ENCODE results near the gene SELENOM. TPM values are rescaled to one million over a fixed set of nuclear protein-coding genes. Genes with fewer than 3 reads are reported as not detected.

SELENOM gene
- total RNA-seq, 2 donors from 2014 or later, result 27.1 to 61.7 TPM

DNA sequence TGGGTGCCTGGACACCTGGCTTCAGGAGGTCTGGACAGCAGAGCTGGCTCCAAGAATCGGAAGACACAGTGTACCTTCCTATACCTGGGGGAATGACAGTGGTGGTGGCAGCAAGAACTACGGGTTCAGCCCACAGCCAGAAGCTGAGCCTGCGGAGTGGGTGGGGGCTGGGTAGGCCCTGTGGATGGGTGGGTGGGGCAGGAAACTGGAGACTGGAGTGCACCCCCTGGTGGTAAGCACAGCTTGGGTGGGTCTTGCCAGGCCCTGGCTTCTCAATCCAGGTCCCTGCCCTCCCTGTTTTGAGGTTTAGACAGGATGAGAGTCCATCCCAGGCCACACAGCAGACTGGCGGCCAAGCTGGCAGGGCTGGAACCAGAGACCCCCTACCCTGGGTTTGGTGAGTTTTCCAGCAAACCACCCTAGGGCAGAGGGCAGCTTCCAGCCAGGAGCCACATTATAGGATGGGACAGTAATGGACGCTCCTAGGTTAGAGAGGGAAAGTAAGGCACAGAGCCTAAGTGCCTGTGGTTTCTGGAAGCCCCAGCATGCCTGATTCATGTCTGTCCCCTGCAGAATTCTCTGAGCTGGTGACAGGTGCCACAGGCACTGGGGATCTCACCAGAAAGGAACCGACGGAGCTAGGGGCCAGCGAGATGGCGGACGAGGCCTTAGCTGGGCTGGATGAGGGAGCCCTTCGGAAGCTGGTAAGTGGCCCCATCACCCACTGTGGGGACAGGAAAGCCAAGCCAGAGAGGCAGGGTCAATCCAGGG is 24.6 kb downstream of the SELENOM start:
- Histone ChIP-seq H3K4me3 (peak overlapping the region; percentile 61), H3K27ac (peak overlapping the region; percentile 86), H3K9me3 (no peaks in the 10 kb centered on the region), H3K9ac (ENCODE audit: low read depth in 2 of 2, low read length in 2 of 2) (peak overlapping the region; percentile 85 to 98), H3K27me3 (no peaks in the 10 kb centered on the region), H3K4me1 (peaks cover 28% of the 10 kb centered on the region), H3K36me3 (no peaks in the 10 kb centered on the region)
- peak; percentile 92 for DNase-seq
- TF ChIP-seq, protein P1, sequence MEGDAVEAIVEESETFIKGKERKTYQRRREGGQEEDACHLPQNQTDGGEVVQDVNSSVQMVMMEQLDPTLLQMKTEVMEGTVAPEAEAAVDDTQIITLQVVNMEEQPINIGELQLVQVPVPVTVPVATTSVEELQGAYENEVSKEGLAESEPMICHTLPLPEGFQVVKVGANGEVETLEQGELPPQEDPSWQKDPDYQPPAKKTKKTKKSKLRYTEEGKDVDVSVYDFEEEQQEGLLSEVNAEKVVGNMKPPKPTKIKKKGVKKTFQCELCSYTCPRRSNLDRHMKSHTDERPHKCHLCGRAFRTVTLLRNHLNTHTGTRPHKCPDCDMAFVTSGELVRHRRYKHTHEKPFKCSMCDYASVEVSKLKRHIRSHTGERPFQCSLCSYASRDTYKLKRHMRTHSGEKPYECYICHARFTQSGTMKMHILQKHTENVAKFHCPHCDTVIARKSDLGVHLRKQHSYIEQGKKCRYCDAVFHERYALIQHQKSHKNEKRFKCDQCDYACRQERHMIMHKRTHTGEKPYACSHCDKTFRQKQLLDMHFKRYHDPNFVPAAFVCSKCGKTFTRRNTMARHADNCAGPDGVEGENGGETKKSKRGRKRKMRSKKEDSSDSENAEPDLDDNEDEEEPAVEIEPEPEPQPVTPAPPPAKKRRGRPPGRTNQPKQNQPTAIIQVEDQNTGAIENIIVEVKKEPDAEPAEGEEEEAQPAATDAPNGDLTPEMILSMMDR (IDR thresholded peaks at IDR 0.05), result peak; percentile 57
- intact Hi-C loops (cut with DNase I), result loop anchor here (5.0 kb wide), 1 partner anchor 115 kb away; the partner anchor contains the start of genes MORC2 and TUG1

GRCh38 chr22:31081963-31082605 is 25.3 kb downstream of the SELENOM start:
- H3K9me3 ChIP-seq, result no peaks in the 10 kb centered on the region
- no peaks in the 10 kb centered on the region for H3K36me3 ChIP-seq
- peak overlapping the region; percentile 86 for H3K27ac ChIP-seq
- peak overlapping the region; percentile 85 to 98 for H3K9ac ChIP-seq (ENCODE audit: low read depth in 2 of 2, low read length in 2 of 2)
- intact Hi-C loops (cut with DNase I), result loop anchor here (5.0 kb wide), 1 partner anchor 115 kb away; the partner anchor contains the start of genes MORC2 and TUG1
- H3K4me1 ChIP-seq, result peaks cover 28% of the 10 kb centered on the region
- H3K4me3 ChIP-seq, result peak overlapping the region; percentile 61
- no peaks in the 10 kb centered on the region for H3K27me3 ChIP-seq
- TF ChIP-seq, protein P1 (IDR thresholded peaks at IDR 0.05), result no peak
- no peak for DNase-seq

DNA sequence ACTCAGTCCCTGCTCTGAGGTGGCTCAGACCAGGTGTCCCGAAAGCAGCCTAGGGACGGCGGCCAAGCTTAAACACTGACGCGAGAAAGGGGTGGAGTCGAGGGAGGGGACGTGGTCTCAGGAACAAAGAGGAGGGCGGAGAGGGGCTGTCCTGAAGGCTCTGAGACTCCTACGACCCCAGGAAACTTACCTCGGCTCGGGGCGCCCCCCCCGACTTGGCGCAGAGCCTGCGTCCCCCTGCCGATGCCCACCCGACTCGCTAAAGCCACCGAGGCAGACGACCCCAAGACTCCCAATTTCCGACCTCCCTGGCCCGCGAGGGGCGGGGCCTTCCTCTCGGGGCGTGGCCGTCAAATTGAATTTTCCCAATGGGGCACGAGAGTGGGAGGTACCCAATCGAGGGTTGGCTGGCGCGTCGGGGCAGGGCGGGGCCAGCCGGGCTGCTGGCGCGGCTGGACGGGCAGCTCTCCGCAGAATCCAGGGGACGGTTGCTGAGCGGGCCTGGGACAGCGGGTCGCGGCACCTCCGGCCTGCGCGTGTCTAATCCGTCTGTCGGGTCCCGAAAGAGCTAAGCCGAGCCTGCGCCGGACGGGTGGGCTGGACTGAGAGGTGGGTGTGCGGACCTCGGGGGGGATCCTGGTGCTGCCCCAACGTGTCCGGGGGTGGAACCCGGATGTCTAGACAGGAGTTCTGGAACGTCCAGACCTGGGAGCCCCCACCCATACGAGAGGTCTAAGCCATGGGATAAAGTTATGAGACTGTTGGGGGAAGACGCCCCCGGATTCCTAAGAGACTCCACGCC is 26.3 kb downstream of the SELENOM start, which contains the start of gene SMTN:
SMTN (plus strand) TSS at position 471 of the 802 bp plus-strand sequence. CDS start 1,941 bp downstream, outside the sequence.
- DNase-seq, result peak; percentile 98
- intact Hi-C loops (cut with DNase I), result loop anchor here (5.0 kb wide), 1 partner anchor 114 kb away; the partner anchor contains the start of genes MORC2 and TUG1
- Histone ChIP-seq H3K4me1 (peaks cover 28% of the 10 kb centered on the region), H3K4me3 (peak within 1 kb of the TSS; percentile 61), H3K36me3 (no peaks in the 10 kb centered on the region), H3K27ac (peak within 1 kb of the TSS; percentile 86), H3K9ac (ENCODE audit: low read depth in 2 of 2, low read length in 2 of 2) (peak within 1 kb of the TSS; percentile 85 to 98), H3K27me3 (no peaks in the 10 kb centered on the region), H3K9me3 (no peaks in the 10 kb centered on the region)
- TF ChIP-seq, protein P1 (IDR thresholded peaks at IDR 0.05), result no peak

GRCh38 chr22:31080164-31080847 is 27.1 kb downstream of the SELENOM start:
- peaks cover 26% of the 10 kb centered on the region for H3K4me1 ChIP-seq

More at GRCh38 chr22:31080164-31080847, 27.1 kb downstream of the SELENOM start:
- Histone ChIP-seq H3K36me3 (no peaks in the 10 kb centered on the region), H3K9ac (ENCODE audit: low read depth in 2 of 2, low read length in 2 of 2) (peak overlapping the region; percentile 37 to 98), H3K9me3 (no peaks in the 10 kb centered on the region), H3K4me3 (peak overlapping the region; percentile 61), H3K27ac (peak overlapping the region; percentile 86), H3K27me3 (no peaks in the 10 kb centered on the region)
- TF ChIP-seq, protein P1 (IDR thresholded peaks at IDR 0.05), result no peak
- DNase-seq, result no peak
- intact Hi-C loops (cut with DNase I), result loop anchor here (5.0 kb wide), 1 partner anchor 113 kb away; the partner anchor contains the start of genes MORC2 and TUG1

Measured in colonic mucosa (tissue), 4 donors.